Skeletal muscle cell (primary cell): Measurements from ENCODE around the gene RASSF3.

Experiments used
- DNase-seq: peaks from one replicate; pipeline ENCODE4 v3.0.0-alpha.2; 2010; ENCODE audit warnings: low read depth
- H3K4me3 ChIP-seq: 2 replicates; pipeline ENCODE4 v1.5.1; 2011; ENCODE audit warnings: low read depth, mild to moderate bottlenecking, control low read depth, low read length, moderate library complexity

Gene RASSF3

DNA sequence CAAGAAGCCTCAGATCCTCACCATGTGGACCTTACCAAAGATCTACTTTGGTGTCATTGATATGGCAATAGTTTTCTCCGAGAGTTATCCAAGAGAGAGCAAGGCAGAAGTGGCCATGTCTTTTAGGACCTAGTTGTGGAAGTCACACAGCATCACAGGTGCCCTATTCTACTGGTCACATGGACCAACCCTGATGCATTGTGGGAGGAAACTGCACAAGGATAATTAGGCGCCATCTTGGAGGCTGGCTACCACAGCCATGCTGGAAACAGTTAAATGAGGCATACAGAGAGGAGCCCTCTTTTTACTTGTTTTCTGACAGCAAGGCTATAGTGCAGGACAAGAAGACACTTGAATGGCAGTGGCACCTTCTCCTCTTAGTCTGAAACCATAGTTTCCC lies 99.1 kb downstream of the RASSF3 start:
- no peak overlapping the region for H3K4me3 ChIP-seq
- no peak for DNase-seq

DNA sequence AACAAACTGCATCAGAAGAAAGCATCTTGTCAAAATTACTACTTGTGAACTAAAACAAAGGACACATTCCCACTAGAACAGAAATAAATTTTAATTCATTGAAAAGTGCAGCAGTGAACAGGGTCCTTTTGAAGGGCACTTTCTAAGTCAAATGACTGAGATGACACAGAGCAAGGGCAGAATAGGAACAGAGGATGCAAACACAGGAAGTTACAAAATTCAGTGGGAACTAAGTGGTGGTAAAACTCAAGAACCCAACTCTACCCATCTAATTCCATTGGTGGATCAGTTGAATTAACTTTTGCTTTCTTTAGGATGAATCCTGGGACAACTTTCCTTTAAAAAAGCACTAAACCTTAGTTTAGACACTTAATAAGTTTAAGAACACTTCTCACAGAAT lies 103.1 kb downstream of the RASSF3 start:
- no peak overlapping the region for H3K4me3 ChIP-seq
- no peak for DNase-seq

DNA sequence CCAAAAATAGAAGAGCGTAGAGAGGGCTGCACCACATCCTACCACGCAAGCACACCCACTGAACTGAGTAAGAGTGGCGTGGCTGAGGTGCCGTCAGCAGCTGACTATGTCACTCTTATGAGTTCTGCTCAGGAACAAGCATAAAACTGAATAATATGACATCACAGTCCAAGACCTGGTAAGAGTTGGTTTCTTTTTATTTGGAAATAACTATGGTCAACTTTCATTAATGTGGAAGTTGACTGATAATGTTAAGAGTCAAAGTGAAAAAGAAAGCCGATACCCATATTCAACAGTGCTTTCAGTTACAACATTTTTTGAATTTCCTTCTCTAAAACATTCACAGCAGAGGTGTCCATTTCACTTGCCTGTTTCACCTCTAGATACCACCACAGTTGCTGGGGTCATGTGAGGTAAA lies 104.3 kb downstream of the RASSF3 start:
- no peak for DNase-seq
- no peak overlapping the region for H3K4me3 ChIP-seq

DNA sequence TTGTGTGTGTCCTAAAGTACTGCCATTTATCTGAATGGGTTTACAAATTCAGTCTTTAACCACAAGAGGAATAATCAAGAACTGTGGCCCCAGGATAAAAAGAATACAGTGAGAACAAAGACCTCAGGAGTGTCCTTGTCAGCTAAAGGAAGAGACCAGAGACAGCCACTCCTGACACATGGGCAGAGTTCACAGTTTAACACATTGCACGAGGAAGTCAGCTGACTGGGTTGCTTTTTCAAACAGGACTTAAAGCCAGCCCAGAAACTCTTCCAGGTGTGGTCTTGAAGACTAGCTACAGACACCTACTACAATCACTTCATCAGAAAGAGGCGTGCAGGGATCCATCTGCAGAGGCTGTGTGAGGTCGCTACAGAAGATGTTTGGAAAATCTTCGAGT lies 106.1 kb downstream of the RASSF3 start:
- H3K4me3 ChIP-seq = no peak overlapping the region
- DNase-seq = no peak

DNA sequence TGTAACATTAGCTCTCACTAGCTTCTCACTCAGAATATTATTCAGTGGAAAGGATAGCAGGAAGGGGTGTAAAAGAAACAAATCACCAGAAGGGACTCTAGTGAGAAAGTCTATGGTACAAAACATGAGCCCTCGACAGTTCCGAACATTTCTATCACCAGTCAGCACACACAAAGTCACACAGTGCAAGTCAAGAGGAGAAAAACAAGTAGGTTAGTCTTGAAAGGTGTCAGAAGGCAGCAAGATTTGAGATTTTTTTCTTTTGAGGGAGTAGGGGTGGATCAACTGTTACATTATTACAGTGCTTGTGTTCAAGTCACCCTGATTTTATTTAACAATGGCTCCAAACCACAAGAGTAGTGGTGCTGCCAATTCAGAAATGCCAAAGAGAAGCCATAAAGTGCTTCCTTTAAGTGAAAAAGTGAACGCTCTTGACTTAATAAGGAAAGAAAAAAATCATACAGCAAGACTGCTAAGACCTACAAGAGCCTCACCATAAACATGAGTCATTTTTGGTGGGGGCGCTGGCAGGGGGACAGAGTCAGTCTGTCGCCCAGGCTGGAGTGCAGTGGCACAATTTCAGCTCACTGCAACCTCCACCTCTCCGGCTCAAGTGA lies 106.7 kb downstream of the RASSF3 start:
- no peak overlapping the region for H3K4me3 ChIP-seq
- DNase-seq = no peak

DNA sequence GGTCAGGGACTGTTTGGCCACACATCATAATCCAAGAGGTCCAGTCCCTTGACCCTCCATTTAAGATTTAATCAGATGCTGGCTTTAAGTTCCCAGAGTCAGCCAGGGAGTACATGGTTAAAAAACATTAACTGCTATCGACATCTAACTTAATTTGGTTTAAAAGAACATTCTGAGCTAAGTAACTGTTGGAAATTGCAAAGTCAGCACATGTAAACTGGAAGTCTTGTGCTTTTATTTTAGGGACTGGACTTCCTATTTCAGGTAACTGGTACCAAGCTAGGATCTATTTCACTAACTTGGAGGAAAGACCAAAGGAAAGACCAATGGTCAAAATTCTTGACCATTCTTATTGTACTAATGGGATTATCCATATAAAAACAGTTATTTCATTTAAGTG lies 108.4 kb downstream of the RASSF3 start:
- H3K4me3 ChIP-seq = no peak overlapping the region
- DNase-seq = no peak

DNA sequence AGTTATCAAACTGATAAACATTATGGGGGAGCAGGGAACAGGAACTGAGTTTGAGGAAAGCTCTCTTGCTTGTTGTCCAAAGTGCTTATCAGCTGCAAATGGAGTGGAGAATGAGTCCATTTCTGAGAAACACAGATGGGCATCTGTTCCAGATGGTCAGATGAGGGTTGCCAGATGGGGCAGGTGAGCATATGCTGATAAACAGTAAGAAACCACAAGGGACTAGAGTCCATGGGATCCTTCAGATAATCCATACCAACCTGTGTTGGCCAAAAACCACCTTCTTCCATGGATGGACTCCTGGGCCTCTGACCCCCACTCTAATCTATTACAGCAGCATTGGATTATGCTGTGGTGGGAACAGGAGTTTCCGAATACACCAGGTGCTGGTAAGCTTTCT lies 110.6 kb downstream of the RASSF3 start:
- DNase-seq = no peak
- no peak overlapping the region for H3K4me3 ChIP-seq

DNA sequence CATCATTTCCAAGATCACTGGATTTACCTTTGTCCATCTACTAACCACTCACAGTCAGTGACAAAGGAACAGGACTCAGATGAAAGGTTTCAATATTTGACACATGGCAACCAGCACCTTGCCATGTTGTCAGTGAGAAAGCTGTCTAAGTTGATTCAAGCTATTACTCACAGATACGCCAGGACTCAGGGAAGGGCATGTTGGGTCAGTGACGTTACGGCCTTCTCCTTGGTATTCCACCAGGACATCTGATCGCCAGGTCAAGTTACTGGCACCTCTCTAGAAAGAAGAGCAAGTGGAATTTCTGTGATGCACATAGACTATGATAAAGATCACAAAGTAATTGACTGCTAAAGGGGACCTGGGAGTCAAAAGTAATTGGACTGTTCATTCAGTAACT lies 112.5 kb downstream of the RASSF3 start:
- no peak for DNase-seq
- no peak overlapping the region for H3K4me3 ChIP-seq

DNA sequence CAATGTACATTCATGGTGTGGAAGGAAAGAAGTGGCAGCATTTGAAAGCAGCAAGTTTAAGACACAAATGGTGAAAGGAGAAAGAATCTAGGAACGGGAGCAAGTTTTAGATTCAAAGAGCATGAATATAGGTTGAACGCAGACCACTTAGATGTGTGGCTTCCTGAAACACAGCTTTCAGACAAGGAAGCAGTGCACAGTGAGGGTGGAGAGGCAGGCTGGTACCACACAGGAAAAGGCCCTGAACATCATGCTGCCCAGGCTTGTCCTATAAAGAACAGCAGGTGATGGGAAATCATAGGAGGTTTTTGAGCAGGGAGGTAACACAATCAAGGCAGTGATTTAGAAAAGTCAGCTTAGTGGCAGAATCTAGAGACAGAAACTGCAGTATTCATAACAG lies 113.3 kb downstream of the RASSF3 start:
- H3K4me3 ChIP-seq = no peak overlapping the region
- DNase-seq = no peak

DNA sequence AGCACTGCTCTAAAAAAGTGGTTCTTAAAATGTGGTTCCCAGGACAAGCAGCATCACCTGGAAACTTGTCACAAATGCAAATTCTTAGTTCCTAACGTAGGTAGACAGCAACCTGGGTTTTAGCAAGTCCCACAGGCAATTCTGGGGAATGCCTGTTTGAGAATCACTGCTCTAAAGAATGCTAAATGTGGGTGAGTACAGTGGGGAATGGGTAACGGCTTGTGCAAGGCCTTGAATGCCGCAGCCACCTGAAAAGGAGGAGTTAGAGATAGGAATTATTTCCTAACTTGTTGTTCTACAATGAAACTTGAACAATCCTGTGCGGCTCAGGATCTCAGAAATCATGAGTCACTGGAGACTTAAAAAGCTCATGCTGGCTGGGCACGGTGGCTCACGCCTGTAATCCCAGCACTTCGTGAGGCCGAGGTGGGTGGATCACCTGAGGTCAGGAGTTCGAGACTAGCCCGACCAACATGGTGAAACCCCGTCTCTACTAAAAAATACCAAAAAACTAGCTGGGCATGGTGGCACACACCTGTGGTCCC lies 114.0 kb downstream of the RASSF3 start:
- no peak for DNase-seq
- no peak overlapping the region for H3K4me3 ChIP-seq

DNA sequence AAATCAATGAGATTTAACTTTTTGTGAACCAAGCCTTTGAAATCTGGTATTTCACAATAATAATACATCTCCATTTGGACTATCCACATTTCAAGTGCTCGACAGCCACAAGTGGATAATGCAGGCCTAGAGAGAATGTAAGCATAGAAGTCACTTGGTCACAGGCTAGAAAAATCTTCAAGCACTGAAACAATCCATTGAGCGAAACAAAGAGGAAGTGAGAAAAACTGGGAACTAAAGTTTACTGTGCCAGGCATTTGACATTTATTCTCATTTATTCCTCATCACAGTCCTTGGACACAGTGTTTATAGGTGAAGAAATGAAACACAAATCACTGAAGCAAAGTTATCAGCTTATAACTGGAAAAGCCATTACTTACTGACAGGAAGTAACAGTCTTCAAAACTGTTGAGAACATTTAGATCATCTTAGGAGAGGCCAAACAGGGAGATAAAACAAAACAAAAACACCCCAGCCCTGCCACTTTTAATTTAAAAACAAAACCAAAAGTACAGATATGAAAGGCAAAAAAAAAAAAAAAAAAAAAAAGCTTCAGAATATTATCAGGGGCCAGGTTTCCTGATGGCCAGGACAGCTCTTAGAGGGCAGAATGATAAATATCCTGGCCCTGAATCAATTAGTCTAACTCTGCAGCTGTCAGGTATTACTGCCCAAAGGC lies 119.8 kb downstream of the RASSF3 start:
- no peak overlapping the region for H3K4me3 ChIP-seq
- DNase-seq = no peak

DNA sequence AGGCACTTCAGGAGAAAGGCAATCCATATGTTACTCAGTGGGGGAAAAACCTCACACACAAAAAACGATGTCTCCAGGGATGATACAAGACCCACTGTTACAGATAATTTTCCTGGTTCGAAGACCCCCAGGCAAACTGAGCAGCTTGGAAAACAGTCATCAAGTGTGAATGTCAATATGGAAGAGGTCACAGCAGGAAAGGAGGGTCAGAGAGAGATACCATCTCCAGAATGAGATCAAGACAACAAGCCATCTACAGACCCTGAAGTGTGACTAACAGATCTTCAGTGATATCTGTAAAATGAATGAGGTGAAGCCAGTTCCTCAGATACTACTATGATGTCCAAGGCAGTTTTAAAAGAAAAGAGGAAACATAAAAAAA lies 120.3 kb downstream of the RASSF3 start:
- no peak for DNase-seq
- no peak overlapping the region for H3K4me3 ChIP-seq

DNA sequence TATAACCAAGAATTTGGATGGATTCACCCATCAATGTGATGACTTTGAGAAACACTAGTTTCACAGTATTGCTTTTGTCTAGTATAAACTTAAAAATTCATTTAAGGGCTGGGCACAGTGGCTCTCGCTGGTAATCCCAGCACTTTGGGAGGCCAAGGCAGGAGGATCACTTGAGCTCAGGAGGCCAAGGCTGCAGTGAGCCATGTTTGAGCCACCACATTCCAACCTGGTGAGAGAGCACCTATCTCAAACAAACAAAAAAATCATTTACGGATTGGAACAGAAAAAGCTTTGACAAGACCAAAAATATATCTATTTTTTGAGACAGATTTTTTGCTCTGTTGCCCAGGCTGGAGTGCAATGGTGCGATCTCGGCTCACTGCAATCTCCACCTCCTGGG lies 121.4 kb downstream of the RASSF3 start:
- no peak overlapping the region for H3K4me3 ChIP-seq
- DNase-seq = no peak

DNA sequence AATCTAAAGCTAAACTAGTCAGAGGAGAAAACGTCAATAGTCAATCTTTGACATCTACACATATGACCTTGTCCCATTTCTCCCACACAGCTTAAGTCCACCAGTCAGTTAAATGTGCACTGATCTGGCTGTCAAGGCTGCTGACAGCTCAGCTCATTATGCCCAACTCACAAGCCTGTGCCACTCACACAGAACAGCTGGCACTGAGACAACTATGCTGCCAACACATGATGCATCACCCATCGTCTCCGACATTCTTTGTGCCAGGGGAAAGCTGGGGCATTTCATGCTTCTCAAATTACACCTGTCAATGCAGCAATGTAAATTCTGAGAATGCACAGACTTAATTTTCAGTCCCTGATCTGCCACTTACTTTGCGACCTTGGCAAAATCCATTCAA lies 123.6 kb downstream of the RASSF3 start:
- DNase-seq = no peak
- H3K4me3 ChIP-seq = no peak overlapping the region

DNA sequence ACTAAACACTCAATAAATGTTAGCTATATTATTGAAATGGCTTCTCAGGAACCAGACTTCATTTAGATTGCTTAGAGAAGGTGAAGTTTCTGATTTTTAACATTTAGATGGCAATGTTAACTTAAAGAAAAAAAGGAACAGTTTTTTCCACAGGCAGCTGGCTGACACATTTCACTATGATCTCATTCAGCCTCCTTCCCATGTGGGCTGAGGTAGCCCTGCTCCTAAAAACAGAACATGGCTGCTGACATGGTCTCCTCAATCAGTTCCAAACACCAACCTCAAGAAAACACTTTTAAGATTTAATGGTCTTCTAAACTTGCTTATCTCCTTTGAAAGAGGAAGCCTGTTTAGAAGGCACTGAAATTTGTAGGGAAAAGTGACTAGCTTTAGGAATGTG lies 125.1 kb downstream of the RASSF3 start:
- no peak for DNase-seq
- no peak overlapping the region for H3K4me3 ChIP-seq

DNA sequence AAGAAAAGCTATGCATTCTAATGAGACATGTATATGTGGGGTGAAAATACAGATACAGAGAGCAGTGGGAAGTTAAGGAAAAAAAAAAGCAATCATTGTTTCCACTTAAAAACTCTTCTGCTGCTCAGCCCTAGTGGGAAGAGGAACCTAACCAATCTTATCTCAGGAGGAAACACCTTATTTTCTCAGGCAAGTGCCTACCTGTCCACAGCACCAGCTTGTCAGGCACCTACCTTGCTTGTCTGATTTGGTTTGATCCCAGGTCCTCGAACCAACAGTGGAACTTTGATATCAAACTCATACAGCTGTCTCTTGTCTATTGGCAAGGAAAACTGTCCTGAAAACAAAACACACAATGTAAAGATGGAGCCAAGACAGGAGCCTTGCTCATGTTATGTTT lies 126.5 kb downstream of the RASSF3 start:
- no peak overlapping the region for H3K4me3 ChIP-seq
- no peak for DNase-seq

DNA sequence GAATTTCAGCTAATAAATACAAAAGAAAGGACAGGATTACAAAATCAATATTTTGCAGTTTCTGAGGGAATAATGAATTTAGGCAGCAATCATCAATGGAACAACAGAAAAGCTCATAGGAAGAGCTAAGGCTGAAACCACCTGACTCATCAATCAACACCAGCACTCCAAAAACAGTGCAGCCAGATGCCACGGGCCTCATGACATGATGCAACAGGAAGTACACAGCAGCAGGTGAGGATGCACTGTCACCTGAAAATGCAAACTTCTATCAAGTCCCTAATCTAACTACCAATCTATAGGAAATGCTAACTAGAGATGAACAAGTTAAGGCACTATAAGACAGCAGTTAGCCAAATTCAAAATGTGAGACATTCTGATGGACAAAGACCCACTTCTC lies 127.2 kb downstream of the RASSF3 start:
- no peak for DNase-seq
- H3K4me3 ChIP-seq = no peak overlapping the region

DNA sequence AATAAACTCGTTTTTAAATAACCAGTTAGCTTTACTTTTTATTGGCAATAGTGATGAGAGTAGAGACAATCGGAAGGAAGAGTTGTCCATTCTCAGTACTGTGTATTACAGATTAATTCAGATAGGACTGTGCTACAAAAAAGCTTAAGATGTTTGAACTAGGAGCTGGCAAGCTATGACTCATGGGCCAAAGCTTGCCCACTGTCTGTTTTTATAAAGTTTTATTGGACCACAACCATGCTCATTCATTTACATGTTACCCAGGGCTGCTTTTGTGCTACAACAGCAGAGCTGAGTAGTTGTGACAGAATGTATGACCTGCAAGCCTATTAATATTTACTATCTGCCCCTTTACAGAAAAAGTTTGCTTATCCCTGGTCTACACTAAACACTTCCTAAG lies 129.5 kb downstream of the RASSF3 start:
- DNase-seq = no peak
- H3K4me3 ChIP-seq = no peak overlapping the region

DNA sequence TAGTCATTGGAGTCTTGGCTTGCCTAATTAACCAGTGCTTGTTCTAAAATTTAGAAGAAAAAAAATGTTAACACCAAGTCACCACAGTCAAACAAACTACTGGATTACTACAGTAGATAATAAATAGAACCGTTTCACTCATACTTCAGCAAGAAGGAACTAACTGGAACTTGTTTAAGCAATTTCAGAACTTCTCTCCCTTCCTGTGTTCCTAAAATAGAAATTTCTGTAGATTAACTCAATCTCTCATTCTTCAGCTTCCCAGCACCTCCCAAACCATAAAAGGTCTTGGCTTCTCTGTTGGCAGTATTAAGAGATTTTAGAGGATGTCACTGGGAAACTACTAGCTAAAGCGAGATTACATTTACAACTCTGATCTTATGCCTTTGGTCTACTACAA lies 130.4 kb downstream of the RASSF3 start:
- H3K4me3 ChIP-seq = no peak overlapping the region
- DNase-seq = no peak

DNA sequence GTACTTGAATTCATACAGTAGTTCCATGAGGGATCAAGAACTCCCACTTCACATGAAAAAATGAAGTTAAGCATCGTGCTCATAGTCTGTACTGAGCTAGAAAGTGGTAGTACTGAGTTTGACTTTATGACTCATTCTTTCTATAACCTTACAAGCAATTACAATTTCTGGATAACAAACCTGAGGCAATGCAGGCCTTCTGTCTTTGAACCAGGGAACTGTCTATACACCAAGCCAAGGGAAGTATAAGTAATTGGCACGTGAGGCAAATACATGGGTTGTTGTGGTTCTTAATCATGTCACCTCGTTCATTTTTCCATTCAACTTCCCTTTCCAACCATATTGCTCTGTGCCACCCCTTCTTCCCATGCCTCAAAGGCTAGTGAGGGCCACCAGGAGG lies 132.1 kb downstream of the RASSF3 start:
- no peak overlapping the region for H3K4me3 ChIP-seq
- no peak for DNase-seq

DNA sequence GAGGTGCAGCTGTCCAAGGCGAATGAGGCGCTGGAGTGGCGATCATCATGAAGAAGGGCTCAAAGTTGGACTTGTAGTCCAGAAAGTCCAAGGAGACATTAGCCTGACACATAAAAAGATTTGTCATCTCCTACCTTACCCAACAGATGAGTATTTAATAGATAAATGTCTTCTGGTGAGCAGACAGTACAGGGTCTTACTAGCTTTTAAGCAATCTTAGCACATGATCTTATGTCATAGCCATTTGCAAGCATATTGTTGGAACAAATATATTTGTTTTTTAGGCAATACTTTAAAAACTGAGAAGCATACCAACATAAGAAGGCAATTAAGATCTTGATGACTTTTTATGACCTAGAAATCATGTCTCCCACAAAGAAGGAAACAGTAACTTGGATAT lies 132.9 kb downstream of the RASSF3 start:
- H3K4me3 ChIP-seq = no peak overlapping the region
- no peak for DNase-seq
